Tibial nerve (tissue), 3 donors: ENCODE data around the gene CTNND2.

Source experiments
- CTCF ChIP-seq, 5 experiments: fragments of 200-600 bp in 3 of 5; fragments of 450-650 bp in 2 of 5; sonication (generic) in 3 of 5; IDR thresholded peaks; one replicate each; pipeline ENCODE4 v1.5.1; 2016 to 2019; ENCODE audit warnings: antibody characterized with exemption in 5 of 5, mild to moderate bottlenecking in 3 of 5, moderate library complexity in 2 of 5
- POLR2A ChIP-seq, 2 donors: fragments of 450-650 bp; IDR thresholded peaks; one replicate each; pipeline ENCODE4 v1.6.1; 2017; ENCODE audit warnings: antibody characterized with exemption in 2 of 2, mild to moderate bottlenecking in 2 of 2, moderate library complexity in 2 of 2

- TF ChIP-seq POLR2A (IDR thresholded peaks at IDR 0.05) (no peak), CTCF (IDR thresholded peaks at IDR 0.05) (no peak)
These were observed 726.1 kb downstream of the CTNND2 start for GRCh38 chr5:11177999-11178711.
